Hindlimb muscle (tissue), 1 donor: ENCODE results near the gene IPO11. TPM values are rescaled to one million over a fixed set of nuclear protein-coding genes. Genes with fewer than 3 reads are reported as not detected.

Experiments
- DNase-seq: peaks from one replicate; pipeline ENCODE4 v3.0.0-alpha.2; 2013
- polyA plus RNA-seq: library from polyadenylated mRNA; unstranded; fragments of 120-200 nt; gene quantifications from one replicate; pipeline ENCODE4 v1.2.1, GENCODE V29; 2013; ENCODE audit not compliant: insufficient read length

Gene IPO11
- polyA plus RNA-seq, 1 donor = 22.2 TPM

DNA sequence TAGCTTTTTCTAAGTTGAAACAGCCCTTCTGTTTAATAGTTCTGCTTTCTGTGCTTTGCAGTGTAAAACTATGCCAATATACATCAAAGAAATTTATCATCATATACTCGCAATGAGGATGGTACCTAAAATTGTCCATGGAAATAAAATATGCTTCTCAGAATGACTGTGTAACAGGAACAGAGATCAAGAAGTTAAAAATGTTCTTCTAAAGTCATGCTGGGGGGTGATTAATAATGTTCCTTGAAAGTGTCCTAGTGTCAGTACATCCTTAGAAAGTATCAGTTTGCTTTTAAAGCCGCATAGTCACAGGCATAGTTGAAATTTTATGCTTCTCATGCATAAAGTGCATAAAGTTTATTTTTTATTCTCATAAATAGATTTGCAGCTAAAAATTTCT, 162.0 kb downstream of the IPO11 start:
- DNase-seq = no peak

DNA sequence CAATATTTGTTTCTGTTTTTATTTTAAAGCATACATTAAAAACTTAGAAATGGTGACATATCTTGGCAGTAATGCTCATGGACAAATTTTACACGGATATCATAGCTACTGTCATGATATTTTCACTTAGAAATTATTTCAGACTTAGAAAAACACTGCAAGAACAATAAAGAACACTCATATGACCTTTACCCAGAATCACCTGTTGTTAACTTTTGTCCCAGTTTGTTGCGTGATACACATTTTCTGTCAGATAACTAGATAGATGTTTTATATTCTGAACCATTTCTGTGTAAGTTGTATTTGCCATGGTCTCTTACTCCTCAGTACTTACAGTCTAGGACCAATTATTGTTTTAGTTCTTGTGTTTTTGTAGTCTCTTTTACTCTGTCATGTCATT, 162.5 kb downstream of the IPO11 start:
- DNase-seq = no peak

DNA sequence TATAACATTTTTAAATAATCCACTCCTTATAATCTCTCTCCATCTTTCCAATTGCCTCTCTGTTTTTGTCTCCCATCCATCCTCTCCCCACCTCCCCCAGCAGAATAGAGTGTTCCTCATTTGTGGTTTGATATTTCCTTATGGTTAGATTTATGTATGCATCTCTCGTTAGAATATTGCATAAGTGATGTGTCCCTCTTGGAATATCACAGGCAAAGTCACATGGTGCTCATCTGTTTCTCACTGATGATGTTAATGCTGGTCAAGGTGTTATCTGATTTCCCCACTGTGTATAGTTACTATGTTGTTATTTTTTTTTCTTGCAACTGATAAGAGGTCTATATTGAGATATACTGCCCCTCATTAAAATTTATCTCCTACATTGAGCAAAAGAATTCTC, 162.9 kb downstream of the IPO11 start:
- DNase-seq = no peak

DNA sequence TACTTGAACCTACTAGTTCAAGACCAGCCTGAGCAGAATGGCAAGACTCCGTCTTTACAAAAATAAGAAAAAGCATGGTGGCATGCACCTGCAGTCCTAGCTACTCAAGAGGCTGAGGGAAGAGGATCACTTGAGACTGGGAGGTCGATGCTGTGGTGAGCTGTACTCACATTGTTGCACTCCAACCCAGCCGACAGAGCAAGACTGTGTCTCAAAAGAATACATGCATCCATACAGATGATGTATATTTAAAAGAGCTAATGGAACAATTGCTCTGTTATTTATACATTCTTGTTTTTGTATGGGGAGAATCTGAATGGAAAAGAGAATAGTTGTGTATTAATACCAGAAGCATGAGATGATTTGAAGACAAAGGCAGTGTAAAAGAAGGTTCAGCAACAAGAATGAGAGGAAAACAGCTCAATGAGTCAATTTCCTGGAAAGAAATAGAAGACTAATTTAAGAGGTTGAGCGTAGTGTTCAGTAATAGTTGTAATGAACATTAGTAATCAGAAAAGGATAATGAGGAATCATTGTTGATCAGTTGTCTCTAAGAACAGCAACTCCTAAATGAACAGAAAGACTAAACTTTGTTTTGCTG, 164.1 kb downstream of the IPO11 start:
- DNase-seq = no peak

DNA sequence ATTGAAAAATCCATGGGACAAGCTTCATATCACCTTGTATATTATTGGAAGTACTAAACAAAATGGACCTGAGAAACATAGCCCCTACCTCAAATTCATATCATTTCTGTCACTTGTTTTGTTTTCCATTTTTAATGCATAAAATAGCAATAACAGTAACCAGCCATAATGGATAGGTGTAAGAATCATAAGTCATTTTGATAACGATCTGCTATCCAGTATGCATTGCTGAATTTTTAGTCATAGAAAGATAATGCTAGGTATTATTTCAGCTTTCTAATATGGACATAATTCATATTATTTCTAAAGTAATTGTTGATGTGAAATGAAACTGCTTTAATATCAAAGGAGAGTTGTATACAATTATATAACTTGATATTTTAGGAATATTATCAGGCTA, 164.9 kb downstream of the IPO11 start:
- no peak for DNase-seq

DNA sequence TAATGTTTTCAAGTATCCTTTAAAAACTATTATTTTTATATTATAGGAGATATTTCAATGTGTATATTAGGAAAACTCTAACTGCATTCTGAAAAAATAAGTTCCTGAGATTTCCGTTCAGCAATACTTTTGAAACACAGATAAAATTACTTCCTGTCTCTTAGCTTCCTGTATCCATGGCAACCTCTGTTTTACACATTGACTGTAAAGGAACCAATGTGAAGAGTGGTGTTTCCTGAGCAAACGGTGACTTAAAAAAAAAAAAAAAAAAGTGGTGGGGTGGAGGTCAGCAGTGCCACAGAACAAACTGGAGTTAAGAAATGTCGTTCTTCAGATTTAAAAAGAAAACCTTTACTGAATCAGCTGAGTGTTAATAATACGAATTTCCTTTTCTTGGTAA, 166.0 kb downstream of the IPO11 start, which contains the start of gene LRRC70:
Gene LRRC70, plus strand, starts transcription at position 280 of the 400 bp plus-strand sequence. CDS start 620 bp downstream, outside the sequence.
- peak; percentile 30 for DNase-seq

DNA sequence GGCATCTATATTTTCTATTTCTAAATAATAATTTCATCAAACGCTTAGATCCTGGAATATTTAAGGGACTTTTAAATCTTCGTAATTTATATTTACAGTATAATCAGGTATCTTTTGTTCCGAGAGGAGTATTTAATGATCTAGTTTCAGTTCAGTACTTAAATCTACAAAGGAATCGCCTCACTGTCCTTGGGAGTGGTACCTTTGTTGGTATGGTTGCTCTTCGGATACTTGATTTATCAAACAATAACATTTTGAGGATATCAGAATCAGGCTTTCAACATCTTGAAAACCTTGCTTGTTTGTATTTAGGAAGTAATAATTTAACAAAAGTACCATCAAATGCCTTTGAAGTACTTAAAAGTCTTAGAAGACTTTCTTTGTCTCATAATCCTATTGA, 167.2 kb downstream of the IPO11 start:
- no peak for DNase-seq

DNA sequence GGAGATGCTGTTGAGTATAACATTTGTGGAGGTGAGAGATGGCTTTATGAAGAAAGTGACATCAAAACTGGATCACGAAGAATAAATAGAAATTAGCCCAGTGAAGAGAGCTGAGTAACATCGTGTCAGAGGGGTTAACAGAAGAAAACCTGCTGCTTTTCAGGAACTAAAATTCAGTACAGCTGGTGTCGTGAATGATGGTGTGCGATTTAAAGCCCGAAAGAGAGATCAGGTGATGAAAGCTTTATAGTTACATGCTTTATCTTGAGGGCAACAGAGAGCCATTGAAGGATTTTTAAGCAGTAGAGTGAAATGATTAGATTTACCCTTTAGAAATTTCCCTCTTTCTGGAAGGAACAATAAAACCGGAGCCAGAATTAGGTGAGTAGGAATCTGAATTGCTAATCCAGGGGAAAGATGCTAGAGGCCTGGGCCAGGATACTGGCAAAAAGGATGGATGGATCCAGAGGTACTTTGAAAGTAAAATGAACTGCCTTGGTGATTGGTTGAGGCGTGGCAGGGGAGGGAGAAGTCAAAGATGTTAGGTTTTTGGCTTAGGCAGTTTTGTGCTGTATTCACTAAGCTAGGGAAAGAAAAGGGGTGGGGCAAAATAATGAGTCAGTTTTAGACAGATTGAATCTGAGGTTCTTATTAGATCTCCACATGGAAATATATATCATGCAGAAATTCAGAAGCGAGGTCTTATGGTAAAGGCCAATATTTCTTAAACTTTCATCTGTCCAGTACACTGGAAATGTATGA, 169.5 kb downstream of the IPO11 start:
- DNase-seq = no peak

DNA sequence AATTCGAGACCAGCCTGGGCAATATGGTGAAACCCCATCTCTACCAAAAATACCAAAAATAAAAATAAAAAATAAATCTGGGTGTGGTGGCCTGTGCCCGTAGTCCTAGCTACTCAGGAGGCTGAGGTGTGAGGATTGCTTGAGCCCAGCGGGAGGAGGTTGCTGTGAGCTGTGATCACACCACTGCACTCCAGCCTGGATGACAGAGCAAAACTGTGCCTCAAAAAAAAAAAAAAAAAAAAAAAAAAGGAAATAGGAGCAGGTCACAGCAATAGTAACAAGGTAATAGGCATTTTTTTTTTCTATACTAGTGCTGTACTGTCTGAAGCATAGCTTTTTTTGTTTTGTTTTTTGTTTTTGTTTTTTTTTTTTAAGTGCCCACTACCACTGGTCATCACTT, 171.8 kb downstream of the IPO11 start:
- no peak for DNase-seq

DNA sequence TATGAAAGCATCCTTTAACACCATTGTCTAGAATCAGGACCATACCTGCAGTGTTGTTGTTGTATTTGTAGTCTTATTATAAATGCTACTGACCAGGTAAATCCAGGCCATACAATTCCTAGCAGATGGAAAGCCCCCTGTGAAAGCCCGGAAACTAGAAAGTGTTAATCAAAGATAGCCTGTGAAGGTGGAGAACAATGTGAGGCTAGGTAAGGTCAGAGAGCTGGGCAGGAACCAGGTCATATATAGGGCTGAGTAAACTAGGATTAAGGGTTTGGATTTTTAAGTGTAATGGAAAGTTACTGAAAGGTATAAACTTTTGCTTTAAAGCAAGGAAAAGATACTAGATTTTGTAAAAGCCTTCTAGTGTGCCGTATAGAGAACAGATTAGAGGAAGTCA, 172.7 kb downstream of the IPO11 start:
- no peak for DNase-seq

DNA sequence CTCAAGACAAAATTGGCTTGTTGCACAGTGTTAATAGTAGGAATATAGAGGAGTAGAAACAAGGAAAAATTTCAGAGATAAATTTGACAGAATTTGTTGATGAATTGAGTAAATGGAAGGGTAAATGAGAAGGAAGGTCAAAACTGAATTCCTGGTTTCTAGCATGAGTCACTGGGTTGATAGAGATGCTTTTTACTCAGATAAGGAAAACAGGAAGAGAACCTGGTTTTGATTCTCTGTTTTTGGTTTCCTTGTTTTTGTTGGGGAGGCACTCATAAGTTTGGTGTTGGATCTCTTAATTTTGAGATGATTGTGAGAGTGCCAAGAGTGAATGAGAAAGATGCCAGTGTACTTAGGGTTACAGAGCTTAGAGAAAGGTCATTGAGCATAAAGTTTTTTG, 173.2 kb downstream of the IPO11 start:
- no peak for DNase-seq

DNA sequence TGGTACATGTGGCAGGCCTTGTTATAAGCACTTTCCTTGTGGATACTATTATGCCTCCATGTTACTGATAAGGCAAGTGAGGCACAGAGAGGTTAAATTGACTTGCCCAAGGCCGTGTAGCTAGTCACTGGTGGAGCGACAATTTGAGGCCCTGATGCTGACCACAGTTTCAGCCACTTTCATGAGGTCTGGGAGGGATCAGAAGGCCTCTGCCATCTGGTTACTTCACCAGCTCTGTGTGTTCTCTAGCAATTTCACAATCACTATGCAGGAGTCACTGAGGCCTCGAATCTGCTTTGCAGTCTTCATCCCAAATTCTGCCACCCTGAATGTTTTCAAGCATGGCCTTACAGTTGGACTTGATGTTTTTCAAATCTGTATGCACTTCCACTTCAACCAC, 175.2 kb downstream of the IPO11 start:
- no peak for DNase-seq

DNA sequence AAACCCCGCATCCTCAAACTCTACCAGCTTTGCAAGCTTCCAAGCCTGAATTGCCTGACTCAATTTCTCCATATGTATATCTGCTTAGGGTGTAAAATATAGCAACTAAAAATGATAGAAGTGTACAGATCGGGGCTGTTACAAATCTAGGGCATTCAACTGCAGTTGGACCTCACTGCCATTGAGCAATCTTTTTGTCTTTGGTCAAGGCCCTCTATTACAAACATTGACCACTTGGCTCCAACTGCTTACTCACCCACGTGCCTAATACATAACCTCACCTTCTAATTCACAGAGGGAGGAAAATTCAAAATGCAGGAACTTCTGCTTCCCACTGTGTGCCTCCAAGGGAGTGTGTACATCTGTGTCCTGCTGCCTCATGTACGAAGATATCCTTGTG, 176.1 kb downstream of the IPO11 start:
- no peak for DNase-seq

DNA sequence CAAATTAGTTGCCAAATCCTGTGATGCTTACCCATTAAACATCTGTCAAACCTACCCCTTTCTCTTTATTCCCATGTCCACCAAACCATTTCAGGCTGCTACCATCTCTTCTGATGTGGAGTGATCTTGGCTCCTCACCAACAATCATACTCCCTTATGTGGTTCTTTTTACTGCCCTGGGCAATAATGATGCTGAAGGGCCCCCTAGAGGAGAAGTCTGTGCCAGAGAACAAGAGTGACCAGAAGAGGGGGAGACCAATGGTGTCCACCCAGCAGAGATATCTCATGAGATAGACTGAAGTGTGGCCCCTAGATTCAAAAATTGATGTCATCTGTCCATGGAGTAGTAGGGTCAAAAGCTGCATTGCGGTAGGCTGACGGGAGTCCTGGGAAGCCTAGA, 176.9 kb downstream of the IPO11 start:
- DNase-seq = no peak

DNA sequence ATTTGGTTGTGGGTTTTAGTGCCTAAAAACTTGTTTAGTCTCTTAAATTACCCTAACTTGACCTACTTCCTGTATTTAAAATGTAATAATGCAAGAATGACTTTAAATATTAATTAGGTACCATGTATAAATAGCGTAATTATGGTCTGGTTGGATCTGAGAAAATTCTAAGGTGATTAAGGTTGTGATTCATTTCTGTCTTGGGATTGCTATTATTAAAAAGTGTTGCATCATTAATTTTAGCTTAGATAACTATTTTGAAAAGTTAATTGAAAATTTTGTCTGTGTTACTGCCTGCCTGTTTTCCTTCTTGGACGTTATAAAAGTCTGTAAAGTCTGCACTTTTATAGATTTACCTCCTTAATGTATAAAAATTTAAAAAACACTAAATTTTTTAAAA, 177.8 kb downstream of the IPO11 start:
- DNase-seq = no peak

DNA sequence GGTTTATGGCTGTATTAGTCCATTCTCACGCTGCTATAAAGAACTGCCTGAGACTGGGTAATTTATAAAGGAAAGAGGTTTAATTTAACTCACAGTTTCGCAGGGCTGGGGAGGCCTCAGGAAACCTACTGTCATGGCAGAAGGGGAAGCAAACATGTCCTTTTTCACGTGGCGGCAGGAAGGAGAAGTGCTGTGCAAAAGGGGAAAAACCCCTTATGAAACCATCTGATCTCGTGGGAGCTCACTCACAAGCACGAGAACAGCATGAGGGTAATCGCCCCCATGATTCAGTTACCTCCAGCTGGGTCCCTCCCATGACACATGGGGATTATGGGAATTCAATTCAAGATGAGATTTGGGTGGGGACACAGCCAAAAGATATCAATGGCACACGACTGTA, 180.0 kb downstream of the IPO11 start:
- no peak for DNase-seq

DNA sequence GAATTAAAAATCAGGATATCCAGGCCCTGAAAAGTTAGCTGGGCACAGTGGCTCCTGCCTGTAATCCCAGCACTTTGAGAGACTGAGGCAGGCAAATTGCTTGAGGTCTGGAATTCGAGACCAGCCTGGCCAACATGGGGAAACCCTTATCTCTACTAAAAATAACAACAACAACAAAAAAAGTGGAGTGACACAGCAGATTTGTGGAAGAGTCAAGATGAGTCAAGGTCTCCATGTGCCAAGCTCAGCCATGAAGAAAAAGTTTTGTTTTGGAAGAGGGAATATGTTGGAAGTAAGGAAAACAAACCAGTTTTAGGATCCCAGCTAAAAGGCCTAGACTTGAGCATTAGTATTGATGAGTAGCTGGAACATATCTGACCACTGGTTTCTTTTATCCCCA, 180.8 kb downstream of the IPO11 start:
- DNase-seq = no peak

DNA sequence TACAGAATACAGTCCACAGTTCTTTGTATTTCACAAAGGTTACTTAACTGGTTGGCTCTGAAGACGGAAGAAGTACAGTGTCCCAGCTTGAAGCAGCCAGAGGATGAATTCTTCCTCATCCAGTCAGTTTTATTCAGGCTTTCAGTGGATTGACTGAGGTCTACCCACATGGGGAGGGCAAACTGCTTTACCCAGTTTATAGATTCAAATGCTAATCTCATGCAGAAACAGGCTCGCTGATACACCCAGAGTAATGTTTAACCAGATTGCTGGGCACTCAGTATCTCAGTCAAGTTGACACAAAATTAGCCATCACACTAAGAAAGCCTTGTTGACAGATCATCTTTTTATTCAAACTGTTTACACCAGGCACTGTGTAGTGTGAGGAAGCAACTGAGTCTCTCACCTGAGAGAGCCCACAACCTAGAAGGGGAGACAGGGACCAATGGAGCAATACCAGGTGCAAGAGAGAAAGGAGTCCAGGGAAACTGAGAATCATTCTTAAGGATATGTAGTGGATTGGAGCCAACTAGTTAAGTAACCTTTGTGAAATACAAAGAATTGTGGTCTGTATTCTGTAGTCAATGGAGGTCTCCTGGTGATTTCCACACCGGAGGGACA, 181.9 kb downstream of the IPO11 start:
- DNase-seq = no peak

DNA sequence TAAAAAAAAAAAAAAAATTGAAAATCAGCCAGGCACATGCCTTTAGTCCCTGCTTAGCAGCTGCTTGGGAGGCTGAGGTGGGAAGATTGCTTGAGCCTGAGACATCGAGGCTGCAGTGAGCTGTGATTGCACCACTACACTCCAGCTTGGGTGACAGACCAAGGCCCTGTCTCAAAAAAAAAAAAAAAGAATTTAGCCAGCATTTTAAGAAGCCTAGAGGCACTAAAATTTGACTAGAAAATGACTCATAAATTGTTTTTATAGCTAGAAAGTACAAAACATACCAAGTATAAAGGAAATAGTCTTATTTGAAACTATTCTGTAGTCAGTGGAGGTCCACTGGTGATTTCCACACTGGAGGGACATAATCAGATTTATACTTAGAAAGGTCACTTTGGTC, 183.5 kb downstream of the IPO11 start:
- no peak for DNase-seq

DNA sequence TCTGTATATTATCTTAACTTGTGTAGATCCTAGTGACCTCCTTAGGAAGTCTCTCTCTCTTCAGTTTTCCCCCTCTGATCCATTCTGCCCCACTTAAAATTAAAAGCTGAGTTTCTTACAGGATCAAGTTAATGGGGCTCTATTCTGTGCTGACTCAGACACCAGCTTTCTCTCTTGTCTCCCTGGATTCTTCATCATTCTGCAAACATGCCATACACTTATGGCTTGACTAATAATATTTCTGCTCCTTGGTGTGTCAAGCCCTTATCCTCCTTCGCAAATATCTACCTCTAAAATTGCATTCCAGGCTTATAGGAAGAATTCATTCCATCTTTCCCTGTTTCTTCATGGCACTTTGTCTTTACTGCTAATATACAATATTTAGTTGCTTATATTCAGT, 184.1 kb downstream of the IPO11 start:
- DNase-seq = no peak

DNA sequence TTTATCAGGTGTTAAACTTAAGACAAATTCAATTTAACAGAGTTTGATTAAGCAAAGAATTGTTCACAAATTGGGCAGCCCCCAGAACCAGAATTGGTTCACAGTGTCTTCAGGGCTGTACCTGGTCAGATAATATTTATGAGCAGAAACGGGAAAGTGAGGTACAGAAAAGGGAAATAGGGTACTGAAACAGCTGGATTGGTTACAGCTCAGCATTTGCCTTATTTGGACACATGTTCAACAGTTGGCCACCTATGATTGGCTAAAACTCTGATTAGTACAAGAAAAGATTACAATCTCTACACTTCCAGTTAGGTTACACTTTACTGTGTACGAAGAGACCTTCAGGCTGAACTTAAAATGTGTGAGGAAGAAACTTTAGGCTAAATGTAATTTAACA, 184.8 kb downstream of the IPO11 start:
- no peak for DNase-seq

DNA sequence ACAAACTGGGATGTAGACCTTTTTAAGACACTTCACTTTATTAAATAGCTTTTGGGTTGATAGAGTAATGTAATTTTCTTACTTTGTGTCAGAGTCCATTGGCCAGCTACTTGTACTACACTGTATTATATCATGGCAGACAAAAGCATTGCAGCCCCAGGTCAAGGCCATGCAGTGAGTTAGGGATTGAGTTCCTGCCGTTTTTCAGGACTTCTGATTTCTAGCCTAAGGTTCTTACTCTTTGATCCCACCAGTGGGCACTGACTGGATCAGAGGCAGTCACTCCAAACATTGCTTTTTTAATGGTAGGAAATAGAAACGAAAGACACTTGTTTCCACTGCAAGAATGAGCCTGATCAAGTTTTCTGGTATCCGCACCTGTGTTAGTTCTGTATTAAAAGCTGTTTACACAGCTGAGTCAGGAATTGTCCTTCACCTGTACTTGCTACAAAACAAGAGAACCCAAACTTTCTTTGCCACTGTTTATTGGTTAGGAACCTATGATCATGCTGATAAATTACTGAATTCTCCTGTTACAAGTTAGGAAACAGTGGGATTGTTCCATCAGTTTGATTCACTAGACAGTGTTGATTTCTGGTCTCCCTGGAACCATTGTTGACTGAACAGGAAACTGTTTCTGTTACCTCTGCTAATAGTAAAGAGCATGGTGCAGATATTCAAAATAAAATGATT, 188.1 kb downstream of the IPO11 start:
- no peak for DNase-seq

DNA sequence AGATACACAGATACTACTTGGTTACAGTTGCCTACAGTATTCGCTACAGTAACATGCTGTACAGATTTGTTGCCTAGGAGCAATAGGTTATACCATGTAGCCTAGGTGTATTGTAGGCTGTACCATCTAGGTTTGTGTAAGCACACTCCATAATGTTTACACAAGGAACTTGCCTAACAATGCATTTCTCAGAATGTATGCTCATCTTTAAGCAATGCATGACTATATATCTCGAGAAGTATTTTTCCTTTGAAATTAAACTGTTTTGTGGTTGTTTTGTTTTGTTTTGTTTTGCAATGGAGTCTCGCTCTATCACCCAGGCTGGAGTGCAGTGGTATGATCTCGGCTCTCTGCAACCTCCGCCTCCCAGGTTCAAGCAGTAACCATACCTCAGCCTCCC, 191.4 kb downstream of the IPO11 start:
- no peak for DNase-seq

DNA sequence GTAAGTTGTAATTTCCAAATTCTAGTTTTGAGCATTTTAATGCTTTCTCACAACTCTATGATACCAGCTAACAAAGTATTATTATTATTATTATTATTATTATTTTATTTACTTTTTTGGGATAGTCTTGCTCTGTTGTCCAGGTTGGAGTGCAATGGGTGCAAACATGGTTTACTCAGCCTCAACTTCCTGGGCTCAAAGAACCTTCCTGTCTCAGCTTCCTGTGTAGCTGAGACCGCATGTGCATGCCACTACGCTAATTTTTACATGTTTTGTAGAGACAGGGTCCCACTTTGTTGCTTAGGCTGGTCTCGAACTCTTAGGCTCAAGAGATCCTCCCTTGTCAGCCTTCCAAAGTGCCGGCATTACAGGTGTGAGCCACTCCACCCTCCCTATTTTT, 193.1 kb downstream of the IPO11 start:
- DNase-seq = no peak
